Type B pancreatic cell (in vitro differentiated cells): ENCODE results near the gene MPP1. TPM values are rescaled to one million over a fixed set of nuclear protein-coding genes. Genes with fewer than 3 reads are reported as not detected.

Experiments
- DNase-seq: peaks from one replicate; pipeline ENCODE4 v3.0.0; 2021; ENCODE audit warnings: mixed read lengths; ENCODE audit not compliant: unreplicated experiment; ENCODE audit errors: extremely low spot score
- H3K27ac Mint-ChIP-seq: 2 replicates; pipeline ENCODE4 v1.8.0; 2021; ENCODE audit warnings: mild to moderate bottlenecking, mixed read lengths
- H3K27me3 Mint-ChIP-seq: 2 replicates; pipeline ENCODE4 v1.8.0; 2021; ENCODE audit warnings: mixed read lengths
- H3K36me3 Mint-ChIP-seq: 2 replicates; pipeline ENCODE4 v1.8.0; 2021; ENCODE audit warnings: mixed read lengths
- H3K4me1 Mint-ChIP-seq: one replicate; pipeline ENCODE4 v1.8.0; 2021; ENCODE audit warnings: mixed read lengths; ENCODE audit not compliant: unreplicated experiment
- H3K4me3 Mint-ChIP-seq: 2 replicates; pipeline ENCODE4 v1.8.0; 2021; ENCODE audit warnings: mild to moderate bottlenecking, mixed read lengths
- H3K9me3 Mint-ChIP-seq: 2 replicates; pipeline ENCODE4 v1.8.0; 2021; ENCODE audit warnings: mixed read lengths
- total RNA-seq: library from RNA; stranded (reverse); gene quantifications from 2 replicates; pipeline ENCODE4 v1.2.1, GENCODE V29; 2021; ENCODE audit warnings: low replicate concordance
- TF ChIP-seq, protein P1 (sequence below): fragments of 200-600 bp; sonication (generic); conservative IDR thresholded peaks from 2 replicates; pipeline ENCODE4 v1.5.0; 2021; ENCODE audit warnings: antibody characterized with exemption, mild to moderate bottlenecking

The MPP1 gene
- total RNA-seq, 1 donor from 2014 or later = 13.8 TPM

DNA sequence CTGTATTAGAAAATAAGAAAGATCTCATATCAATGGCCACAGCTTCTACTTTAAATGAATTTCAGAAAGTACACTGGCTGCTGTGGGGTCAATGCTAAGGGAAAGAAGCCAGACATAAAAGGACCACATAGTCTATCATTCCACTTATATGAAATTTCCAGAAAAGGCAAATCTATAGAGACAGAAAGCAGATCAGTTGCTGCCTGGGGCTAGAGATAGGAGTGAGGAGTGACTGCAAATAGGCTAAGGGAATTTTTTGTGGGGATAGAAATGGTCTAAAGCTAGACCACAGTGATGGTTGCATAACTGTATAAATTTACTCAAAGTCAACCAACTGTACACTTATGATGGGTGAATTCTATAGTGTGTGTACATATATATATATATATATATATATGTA, 62.7 kb downstream of the MPP1 start:
- no peaks in the 10 kb centered on the region for H3K36me3 Mint-ChIP-seq
- no peak for DNase-seq
- H3K4me1 Mint-ChIP-seq = no peaks in the 10 kb centered on the region
- peaks cover 3% of the 10 kb centered on the region for H3K9me3 Mint-ChIP-seq
- no peak overlapping the region for H3K4me3 Mint-ChIP-seq
- H3K27me3 Mint-ChIP-seq = peaks cover 7% of the 10 kb centered on the region
- TF ChIP-seq, protein P1, sequence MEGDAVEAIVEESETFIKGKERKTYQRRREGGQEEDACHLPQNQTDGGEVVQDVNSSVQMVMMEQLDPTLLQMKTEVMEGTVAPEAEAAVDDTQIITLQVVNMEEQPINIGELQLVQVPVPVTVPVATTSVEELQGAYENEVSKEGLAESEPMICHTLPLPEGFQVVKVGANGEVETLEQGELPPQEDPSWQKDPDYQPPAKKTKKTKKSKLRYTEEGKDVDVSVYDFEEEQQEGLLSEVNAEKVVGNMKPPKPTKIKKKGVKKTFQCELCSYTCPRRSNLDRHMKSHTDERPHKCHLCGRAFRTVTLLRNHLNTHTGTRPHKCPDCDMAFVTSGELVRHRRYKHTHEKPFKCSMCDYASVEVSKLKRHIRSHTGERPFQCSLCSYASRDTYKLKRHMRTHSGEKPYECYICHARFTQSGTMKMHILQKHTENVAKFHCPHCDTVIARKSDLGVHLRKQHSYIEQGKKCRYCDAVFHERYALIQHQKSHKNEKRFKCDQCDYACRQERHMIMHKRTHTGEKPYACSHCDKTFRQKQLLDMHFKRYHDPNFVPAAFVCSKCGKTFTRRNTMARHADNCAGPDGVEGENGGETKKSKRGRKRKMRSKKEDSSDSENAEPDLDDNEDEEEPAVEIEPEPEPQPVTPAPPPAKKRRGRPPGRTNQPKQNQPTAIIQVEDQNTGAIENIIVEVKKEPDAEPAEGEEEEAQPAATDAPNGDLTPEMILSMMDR = no peak
- H3K27ac Mint-ChIP-seq = no peak overlapping the region

DNA sequence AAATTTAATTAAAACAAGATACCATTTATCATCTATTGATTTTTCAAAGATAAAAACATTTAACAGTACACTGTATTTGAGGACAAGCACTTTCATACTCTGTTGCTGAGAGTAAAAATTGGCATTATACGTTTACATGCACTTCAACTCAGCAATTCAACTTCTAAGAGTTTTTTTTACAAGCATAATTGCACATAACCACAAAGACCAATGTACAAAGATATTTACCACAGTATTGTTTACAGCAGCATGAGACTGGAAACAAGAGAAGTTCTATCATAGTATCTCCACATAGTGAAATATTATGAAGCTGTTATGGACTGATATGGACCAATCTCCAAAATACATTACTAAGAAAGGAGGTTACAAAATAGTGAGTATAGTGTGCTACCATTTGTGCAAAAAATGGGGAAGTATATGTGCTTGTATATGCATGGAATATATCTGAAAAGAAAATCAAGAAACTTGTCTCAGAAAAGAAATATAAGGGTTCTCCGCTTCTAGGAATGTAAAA, 65.3 kb downstream of the MPP1 start:
- Mint-ChIP-seq H3K9me3 (peaks cover 3% of the 10 kb centered on the region), H3K4me3 (no peak overlapping the region), H3K4me1 (no peaks in the 10 kb centered on the region), H3K36me3 (no peaks in the 10 kb centered on the region), H3K27me3 (peaks cover 11% of the 10 kb centered on the region), H3K27ac (no peak overlapping the region)
- DNase-seq = no peak
- TF ChIP-seq, protein P1 = no peak

DNA sequence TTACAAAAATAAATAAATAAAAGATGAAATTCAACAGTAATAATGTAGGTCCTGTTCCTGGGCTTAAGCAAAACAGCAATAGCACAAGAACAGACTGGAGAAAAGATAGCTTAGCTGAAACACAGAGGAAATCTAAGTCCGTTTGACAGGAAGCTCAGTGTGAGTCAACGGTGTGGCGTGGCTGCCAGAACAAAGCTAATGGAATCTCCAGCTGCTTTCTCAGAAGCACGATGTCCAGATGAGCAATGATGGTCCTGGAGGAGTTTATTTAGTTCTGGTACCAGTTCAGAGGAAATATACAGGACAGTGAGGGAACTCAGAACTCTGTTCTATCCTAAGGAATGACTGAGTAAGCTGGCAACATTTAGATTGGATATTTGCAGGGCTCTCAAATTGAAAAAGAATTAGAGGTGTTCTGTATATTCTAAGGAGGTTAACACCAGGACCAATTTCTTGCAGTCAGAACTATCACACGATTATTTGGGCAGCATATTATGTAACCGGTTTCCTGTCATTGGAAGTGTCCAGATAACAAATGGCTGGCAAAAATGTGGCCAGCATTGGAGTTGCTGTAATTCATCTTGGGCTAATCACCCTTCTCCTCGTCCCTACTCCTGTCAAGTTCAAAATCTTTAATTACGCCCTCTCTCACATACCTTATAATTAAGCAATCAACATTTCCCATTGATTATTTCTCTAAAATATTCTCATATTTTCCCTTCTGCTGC, 67.1 kb downstream of the MPP1 start:
- Mint-ChIP-seq H3K4me1 (no peaks in the 10 kb centered on the region), H3K27me3 (peaks cover 11% of the 10 kb centered on the region), H3K27ac (no peak overlapping the region), H3K4me3 (no peak overlapping the region), H3K9me3 (peaks cover 3% of the 10 kb centered on the region), H3K36me3 (no peaks in the 10 kb centered on the region)
- TF ChIP-seq, protein P1 = no peak
- no peak for DNase-seq

DNA sequence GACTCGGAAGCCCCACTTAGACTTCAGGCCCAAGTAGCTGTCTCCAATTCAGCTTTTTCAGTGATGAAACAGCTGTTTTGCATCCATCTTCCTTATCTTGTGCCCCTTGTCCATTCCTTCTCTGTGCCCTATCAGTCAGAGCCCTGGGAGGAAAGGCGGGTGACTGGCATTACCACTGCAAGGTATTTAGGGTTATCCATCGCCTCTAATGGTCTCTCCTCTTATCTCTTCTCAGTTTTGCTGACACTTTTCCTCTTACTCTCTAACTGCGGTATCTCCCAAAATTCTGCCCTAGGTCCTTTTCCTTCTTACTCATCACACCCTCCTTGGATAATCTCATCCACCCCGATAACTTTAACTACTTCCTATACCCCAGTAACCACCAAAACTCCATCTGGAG, 68.1 kb downstream of the MPP1 start:
- H3K36me3 Mint-ChIP-seq = no peaks in the 10 kb centered on the region
- no peaks in the 10 kb centered on the region for H3K4me1 Mint-ChIP-seq
- no peak overlapping the region for H3K27ac Mint-ChIP-seq
- TF ChIP-seq, protein P1 = no peak
- no peak overlapping the region for H3K4me3 Mint-ChIP-seq
- peaks cover 8% of the 10 kb centered on the region for H3K27me3 Mint-ChIP-seq
- no peaks in the 10 kb centered on the region for H3K9me3 Mint-ChIP-seq
- DNase-seq = no peak

DNA sequence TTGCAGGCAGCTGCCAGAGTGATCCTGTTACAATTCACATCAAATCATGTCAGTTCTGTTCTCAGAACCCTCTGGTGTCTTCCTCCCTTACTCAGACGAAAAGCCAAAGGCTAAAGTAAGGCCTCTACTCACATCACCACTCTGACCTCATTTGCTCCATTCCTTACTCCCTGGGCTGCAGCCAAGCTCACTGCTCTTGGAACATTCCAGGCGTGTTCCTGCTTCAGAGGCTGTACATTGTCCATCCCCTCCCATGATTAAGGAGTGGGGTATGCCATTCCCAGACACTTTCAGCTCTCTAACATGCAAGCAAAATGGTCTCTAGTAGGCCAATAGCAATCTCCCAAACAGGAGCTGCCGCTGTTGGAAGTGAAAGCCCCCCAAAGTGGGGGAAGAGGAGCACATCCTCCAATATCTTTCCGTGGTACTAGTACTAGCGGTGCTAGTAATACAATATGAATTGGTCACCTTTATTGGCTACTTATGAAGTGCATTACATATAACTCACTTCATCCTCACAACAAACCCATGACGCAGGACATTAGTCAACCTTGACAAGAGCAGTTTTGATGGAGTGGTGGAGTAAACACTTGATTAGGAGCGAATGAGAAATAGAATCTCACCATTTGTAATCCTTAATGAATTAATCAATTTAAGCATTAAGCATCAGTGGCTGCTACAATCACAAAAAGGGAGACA, 69.4 kb downstream of the MPP1 start:
- Mint-ChIP-seq H3K27me3 (peaks cover 8% of the 10 kb centered on the region), H3K27ac (no peak overlapping the region), H3K4me1 (no peaks in the 10 kb centered on the region), H3K9me3 (no peaks in the 10 kb centered on the region), H3K4me3 (no peak overlapping the region), H3K36me3 (no peaks in the 10 kb centered on the region)
- DNase-seq = no peak
- TF ChIP-seq, protein P1 = no peak
